Transverse colon (tissue), 4 donors: Measurements from ENCODE around the gene SNX32.

ENCODE experiments used
- CTCF ChIP-seq, 5 experiments: fragments of 200-600 bp in 3 of 5; fragments of 450-650 bp in 2 of 5; sonication (generic) in 3 of 5; IDR thresholded peaks; 1 replicate in 2 of 5; 2 replicates in 3 of 5; pipeline ENCODE4 v1.5.1; 2016 to 2017; ENCODE audit warnings: antibody characterized with exemption in 5 of 5, inconsistent platforms in 3 of 5, mild to moderate bottlenecking in 2 of 5, moderate library complexity in 1 of 5
- POLR2A ChIP-seq: fragments of 450-650 bp; IDR thresholded peaks from one replicate; pipeline ENCODE4 v1.6.1; 2016; ENCODE audit warnings: antibody characterized with exemption, mild to moderate bottlenecking, moderate library complexity
- POLR2AphosphoS5 ChIP-seq, 3 donors: sonication (generic); formaldehyde crosslinking; IDR thresholded peaks; one replicate each; pipeline ENCODE4 v1.6.1; 2016; ENCODE audit warnings: antibody characterized with exemption in 3 of 3

- TF ChIP-seq CTCF (IDR thresholded peaks at IDR 0.05) (no peak), POLR2AphosphoS5 (IDR thresholded peaks at IDR 0.05) (peak in 1 of 3 donors; percentile 3), POLR2A (no peak)
Observed at GRCh38 chr11:65870706-65871681, 37.2 kb downstream of the SNX32 start.
